ENCODE measurements around the gene MTMR12.
A peak's percentile ranks its signal among the peaks of the same experiment; 100 is the strongest.
"Not testable (repeated sequence)": the region's sequence is repeated elsewhere in the genome, so short reads cannot be mapped to it uniquely, and the experiment has no call there.

The MTMR12 gene

DNA sequence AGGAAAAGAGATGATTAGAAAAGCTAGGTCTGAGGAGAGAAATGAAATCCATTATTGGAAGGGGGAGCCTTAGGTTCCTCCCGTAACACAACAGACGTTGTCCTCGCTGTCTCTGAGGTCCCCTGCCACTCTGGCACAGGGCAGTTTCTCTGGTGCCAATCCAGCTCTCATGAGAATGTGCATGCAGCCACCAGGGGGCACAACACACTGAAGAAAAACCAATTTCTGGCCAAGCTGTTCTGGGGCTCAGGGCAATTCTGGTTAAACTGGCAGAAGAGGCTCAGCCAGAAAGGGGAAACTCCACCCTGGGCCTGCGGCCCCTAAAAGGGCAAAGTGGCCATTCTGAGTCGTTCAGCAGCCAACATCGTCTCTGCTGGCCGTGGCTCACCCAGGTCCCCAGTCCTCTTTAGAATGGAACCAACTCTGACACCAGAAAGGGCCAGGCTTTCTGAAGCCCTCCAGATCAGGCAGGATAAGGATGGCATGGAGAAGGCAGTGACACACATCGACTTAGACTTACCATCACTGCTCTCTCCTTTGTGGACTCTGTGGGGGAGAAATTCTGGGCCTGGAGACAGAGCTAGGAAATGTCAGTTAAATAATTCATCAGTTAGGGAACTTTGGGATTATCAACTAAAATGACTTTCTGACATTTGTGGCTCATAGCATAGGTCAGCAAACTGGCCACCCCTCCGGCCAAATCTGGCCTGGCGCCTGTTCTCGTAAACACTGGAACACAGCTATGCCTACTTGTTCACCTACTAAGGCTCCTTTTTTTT, 80.1 kb downstream of the MTMR12 start:
- peak; percentile 50 for DNase-seq

DNA sequence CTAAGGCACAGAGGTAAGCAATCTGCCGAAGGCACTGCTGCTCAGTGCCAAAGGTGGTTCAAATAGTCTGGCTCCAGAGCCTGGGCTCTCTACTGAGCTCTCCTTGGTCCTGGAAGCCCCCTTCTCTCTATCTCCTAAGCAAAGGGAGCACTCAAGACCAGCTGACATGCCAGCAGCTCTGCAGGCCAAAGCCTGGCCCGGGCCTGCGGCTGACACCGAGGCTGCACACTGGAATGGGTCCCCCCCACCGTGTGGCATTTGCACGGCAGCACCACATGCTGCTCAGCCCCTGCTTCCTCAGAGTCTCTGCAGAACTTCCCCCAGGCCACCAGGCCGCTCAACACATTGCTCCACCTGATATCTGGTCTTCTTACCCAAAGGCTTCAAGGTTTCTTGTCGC, 80.8 kb downstream of the MTMR12 start:
- DNase-seq, result no peak

GRCh38 chr5:32231241-32231640, 81.5 kb downstream of the MTMR12 start:
- DNase-seq, result no peak

DNA sequence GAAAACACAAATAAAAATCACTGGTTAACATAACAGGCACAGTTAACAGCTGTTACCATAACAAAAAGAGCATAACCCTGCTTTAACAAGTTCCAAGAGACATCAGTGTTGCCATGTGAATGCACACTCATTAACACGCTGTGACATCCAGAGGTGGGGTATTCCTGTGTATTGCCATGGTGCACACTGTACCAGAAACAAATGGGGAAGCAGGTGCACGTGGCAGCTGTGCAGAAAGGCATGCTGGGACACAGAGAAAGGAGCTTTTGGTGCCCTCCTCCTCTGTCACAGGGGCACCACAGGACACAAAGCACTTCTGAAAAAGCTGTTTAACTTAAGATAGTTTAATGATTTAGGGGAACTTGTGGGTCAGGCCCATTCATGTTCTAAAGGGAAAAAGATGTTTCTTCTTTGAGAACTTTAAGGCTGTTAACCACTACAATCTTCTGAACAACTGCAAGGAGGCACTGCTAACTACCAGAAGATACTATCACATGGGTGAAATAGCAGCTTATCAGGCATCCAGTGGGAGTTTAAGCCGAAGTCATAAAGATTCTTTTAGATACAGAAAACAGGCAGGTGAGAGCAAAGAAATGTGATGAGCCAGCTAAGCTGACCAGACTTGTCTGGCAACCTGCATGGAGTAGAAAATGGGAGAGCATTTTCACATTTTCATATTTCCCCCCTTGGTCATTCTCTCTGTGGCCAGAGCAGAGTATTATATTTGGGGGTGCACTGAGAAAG, 82.2 kb downstream of the MTMR12 start:
- no peak for DNase-seq

DNA sequence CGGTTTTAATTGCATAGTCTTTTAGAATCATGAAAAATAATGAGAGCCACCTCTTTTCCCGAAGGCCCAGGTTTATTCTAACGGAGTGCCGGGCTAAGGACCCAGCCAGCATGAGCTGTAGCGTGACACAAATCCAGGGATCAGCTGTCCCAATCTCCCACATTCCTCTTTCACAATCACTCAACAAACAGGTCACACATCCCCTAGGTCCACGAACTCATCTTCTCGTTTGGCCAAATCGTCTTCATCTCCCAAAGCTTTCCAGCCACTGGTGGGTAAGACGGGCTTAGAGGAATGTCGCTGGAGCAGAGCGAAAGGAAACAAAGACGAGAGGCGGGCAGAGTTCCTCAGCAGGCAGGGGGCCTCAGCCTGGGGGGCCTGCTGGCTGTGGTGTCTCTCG, 83.2 kb downstream of the MTMR12 start:
- no peak for DNase-seq

DNA sequence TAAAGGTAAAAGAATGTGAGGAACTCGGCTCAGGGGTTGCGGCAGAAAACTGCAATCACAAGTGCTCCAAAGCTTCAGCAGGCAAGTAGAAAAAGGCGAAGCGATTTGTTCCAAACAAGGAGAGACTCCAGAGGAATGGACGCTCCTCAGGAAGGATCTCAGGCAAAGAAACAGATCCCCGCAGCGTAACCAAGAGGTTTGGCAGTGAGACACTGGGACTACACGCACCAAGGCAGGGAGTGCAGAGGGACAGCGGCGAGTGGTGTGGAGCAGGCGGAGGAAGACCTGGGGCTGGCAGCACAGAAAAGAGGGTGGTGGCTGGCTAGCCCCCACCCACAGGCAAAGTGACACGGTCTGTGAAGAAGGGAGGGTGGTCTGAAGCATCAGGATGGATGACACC, 83.9 kb downstream of the MTMR12 start:
- no peak for DNase-seq

DNA sequence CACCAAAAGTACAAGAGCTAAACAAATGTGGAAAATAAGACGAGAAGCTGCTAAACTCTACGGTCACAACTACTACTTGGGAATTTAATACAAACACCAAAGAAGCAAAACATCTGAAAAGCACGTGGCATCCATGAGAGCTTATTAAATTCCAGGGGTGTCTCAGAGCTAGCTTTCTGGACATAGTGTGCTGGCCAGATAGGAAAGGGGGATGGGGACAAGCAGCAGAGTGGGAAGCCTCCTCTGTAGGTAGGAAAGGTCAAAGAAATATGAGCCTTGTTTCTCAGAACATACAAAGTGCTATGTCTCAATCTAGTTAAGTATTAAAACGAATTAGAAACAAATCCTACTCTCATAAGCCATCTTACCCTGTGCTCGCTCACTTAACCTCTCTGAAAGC, 87.3 kb downstream of the MTMR12 start:
- no peak for DNase-seq

DNA sequence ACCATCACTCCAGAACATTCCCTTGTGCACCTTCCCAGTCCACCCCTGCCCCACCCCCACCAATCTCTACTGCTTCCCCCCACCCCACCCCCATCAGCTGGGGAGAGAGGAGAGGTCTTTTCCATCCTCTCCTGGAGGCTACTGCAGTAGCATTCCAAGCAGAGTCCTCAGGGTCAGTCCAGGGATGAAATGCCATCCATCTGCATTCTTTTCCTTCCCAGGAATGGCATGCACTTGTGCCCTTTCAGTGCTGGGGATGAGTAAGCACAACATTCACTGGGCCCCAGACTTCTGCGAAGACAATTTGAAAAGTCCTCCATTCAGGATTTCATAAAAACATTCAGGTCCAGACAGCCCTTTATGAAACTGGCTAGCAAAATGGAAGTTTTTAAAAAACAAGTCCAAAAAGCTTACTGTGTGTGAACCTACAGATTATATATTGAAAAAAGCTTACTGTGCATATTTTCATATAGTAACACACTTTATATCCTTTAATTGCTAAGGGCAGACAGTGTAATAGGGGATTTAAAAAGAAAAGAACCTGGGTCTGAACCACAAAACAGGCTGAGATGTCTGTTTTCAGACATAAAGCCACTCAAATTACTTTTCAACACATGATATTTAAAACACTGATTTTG, 88.6 kb downstream of the MTMR12 start:
- no peak for DNase-seq

DNA sequence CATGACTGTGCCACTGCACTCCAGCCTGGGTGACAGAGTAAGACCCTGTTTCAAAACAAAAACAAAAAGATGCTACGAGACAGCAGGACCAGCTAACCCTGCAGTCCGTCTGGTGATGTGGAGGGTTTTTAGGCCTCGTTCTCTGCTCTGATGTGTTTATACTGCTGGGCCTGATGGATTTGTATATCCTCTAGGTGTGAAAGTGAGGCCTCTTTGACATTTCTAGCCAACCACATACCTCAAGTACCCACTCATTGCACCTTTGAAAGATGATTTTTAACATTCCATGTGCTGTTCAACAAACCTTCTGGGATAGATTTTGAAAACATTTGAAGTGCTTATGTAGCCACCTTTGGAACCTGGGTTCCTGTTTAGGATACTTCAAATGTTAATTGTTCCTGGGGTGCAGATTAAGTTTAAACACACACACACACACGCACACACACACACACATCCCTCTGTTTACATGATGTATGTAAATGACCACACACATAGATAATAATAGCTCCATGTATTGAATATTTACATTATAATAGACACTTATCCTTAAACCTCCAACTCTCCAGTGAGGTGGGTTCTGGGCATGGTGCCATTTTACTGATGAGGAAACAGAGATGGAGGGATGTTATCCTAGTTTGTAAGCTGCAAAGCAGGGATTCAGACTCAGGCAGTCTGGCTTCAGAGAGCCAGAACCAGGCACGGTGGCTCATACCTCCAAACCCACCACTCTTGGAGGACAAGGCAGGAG, 89.8 kb downstream of the MTMR12 start:
- DNase-seq, result peak; percentile 28

GRCh38 chr5:32217886-32218396, 94.8 kb downstream of the MTMR12 start:
- DNase-seq, result no peak

DNA sequence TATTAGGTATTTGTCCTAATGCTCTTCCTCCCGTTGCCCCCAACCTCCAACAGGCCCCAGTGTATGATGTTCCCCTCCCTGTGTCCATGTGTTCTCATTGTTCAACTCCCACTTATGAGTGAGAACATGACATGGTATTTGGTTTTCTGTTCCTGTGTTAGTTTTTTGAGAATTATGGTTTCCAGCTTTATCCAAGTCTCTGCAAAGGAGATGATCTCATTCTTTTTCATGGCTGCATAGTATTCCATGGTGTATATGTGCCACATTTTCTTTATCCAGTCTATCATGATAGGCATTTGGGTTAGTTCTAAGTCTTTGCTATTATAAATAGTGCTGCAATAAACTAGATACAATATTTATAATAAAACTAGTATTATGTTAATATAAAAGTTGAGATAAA, 98.4 kb downstream of the MTMR12 start:
- not testable (repeated sequence) for DNase-seq

DNA sequence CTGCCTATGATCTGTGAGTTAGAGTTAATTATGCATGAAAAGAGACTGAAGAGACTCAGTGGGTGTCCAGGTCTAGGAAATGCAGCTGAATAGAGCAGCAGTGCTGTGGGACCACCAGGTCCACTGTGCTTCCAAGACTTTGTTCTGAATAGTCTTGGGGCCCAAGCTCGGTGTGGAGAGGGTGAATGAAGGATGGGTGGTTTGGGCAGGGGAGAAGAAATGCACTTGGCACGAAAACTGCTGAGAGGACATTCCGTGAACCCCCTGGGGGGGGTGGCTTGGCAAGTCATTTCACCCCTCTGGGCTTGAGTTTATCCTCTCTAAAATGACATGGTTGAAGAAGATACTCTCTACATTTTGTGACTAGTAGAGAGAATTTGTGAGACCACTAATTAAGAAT, 102.6 kb downstream of the MTMR12 start:
- no peak for DNase-seq

- DNase-seq, result not testable (repeated sequence)
These were observed 103.9 kb downstream of the MTMR12 start for GRCh38 chr5:32208837-32209236.

DNA sequence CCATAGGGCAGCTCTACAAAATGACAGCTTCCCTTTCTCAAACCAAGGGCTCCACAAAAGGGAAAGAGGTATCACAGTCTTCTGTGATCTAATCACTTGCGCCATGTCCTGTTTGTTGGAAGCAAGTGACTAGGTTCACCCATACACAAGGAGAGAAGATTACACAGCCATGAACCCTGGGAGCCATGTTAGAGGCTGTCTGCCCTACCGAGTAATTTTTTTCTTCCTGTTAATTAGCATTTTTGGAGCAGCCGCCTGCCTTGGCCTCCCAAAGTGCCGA, 105.4 kb downstream of the MTMR12 start:
- no peak for DNase-seq

GRCh38 chr5:32206509-32207354, 106.0 kb downstream of the MTMR12 start:
- no peak for DNase-seq

- no peak for DNase-seq
These were observed 106.7 kb downstream of the MTMR12 start for GRCh38 chr5:32206053-32206452.

GRCh38 chr5:32202394-32202793, 110.3 kb downstream of the MTMR12 start:
- no peak for DNase-seq

- DNase-seq, result no peak
These were observed 111.5 kb downstream of the MTMR12 start for GRCh38 chr5:32201122-32201753.

DNA sequence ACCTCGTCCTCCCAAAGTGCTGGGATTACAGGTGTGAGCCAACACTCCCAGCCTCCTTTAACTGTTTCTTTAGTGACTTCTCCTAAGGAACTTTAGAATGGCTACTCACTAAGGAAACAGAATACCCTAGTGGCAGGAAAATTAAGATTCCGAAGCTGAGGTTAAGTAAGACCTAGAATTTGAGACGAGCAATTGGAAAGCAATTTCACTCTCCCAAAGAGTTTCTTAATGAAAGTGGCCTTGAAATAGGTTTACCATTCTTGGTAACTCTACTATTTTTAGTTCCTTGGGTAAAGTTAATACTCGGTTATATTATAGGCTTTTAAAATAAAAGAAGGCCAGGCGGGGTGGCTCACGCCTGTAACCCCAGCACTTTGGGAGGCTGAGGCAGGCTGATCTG, 115.7 kb downstream of the MTMR12 start:
- no peak for DNase-seq

DNA sequence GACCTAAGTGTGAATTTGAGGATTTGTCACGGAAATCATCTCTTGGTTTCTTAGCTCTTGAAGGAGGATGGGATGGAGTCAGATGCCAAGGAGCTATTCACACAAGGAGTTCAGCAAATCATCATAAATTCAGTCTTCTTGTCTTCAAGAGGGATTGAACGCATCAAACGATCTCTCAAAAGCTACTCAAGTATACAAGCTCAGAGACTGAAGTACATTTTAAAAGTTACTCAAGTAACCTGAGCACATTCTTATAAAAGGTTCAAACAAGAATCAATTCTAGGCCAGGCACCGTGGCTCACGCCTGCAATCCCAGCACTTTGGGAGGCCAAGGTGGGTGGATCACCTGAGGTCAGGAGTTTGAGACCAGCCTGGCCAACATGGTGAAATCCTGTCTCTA, 117.5 kb downstream of the MTMR12 start:
- DNase-seq, result no peak

DNA sequence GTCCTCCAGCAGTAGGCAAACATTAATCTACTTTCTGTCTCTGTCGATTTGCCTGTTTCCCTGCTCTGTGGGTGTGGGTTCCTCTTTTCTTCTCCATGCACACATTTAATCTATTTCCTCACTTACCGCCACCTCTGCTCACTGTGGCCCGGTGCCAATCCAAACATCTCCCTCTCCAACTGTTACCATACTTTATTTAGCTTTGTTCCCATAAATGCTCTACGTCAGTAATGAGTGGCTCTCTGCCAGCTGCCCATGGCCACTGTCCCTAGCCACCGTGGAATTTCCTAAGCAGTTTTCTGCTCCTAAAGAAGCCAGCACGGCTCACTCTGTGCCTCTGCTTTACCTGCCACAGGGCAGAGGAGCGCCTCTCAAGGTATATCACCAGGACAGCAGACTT, 119.1 kb downstream of the MTMR12 start:
- peak; percentile 71 for DNase-seq

- DNase-seq, result no peak
These were observed 122.6 kb downstream of the MTMR12 start for GRCh38 chr5:32190095-32190494.

Measured in NCI-H2107 (cell line).